Skeletal muscle satellite cell (primary cell): ENCODE data around the gene USP17L26.
"Not testable (repeated sequence)": the region's sequence is repeated elsewhere in the genome, so short reads cannot be mapped to it uniquely, and the experiment has no call there.

ENCODE experiments used
- H3K27me3 ChIP-seq: 2 replicates; pipeline ENCODE4 v1.7.0; 2013; ENCODE audit warnings: low read length; ENCODE audit not compliant: control insufficient read depth, insufficient read depth
- H3K36me3 ChIP-seq: 2 replicates; pipeline ENCODE4 v1.7.0; 2013; ENCODE audit warnings: mild to moderate bottlenecking, control low read depth, low read length; ENCODE audit not compliant: insufficient read depth
- H3K4me1 ChIP-seq: 2 replicates; pipeline ENCODE4 v1.7.0; 2013; ENCODE audit warnings: low read length; ENCODE audit not compliant: control insufficient read depth, insufficient read depth
- H3K4me2 ChIP-seq: 2 replicates; pipeline ENCODE4 v1.7.0; 2013; ENCODE audit warnings: mild to moderate bottlenecking, low read length
- H3K4me3 ChIP-seq: 2 replicates; pipeline ENCODE4 v1.7.0; 2013; ENCODE audit warnings: low read length
- H3K9ac ChIP-seq: 2 replicates; pipeline ENCODE4 v1.7.0; 2013; ENCODE audit warnings: mild to moderate bottlenecking, low read depth, low read length, moderate library complexity
- H3K9me3 ChIP-seq: replicated peaks from 2 replicates; pipeline ENCODE4 v1.7.0; 2013; ENCODE audit warnings: mild to moderate bottlenecking, control low read depth, low read length

Gene USP17L26

DNA sequence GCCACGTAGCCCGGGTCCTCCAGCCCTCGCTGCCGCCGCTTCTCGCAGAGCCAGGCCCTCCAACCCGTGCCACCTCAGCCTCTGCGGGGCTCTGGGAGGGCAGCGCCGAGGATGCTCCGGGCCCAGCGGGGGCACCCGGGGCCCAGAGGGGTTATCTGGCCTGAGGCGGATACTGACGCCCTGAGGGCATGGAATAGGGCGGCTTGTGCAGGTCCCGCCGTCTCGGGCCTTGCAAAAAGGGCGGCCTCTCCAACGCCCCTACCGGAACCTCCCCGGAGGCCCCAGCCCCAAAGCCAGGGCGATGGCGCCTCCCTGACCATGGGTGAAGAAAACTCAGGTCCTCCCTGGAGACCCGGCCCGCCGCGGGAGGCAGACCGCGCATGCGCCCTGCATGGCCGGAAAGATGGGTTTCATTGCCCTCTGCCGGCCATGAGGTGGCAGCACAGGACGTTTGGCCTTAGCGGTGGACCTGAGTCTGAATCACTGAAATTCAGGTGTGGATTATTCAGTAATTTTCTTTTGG lies 46.6 kb downstream of the USP17L26 start:
- peak overlapping the region; percentile 76 for H3K4me2 ChIP-seq
- not testable (repeated sequence) for H3K4me1 ChIP-seq, H3K9ac ChIP-seq, H3K9me3 ChIP-seq, H3K36me3 ChIP-seq, H3K27me3 ChIP-seq
- H3K4me3 ChIP-seq, result peak overlapping the region; percentile 58

DNA sequence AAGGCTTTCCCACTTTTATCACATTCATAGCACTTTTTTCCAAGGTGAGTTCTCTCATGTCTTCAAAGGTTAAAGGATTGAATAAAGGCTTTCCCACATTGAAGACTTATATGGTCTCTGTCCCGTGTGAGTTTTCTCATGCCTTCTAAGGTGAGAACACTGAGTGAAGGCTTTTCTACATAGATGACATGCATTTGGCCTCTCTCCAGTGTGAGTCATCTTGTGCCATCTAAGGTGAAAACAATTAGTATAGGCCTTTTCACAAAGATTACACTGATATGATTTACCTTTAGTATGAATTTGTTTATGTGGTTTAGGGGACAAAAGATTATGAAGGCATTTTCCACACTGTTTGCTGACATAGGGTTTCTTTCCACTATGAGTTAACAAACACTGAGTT lies 49.7 kb downstream of the USP17L26 start:
- no peaks in the 10 kb centered on the region for H3K4me1 ChIP-seq
- H3K27me3 ChIP-seq, result no peaks in the 10 kb centered on the region
- no peaks in the 10 kb centered on the region for H3K9me3 ChIP-seq
- no peak overlapping the region for H3K4me3 ChIP-seq
- H3K4me2 ChIP-seq, result no peak overlapping the region
- H3K9ac ChIP-seq, result no peak overlapping the region
- H3K36me3 ChIP-seq, result no peaks in the 10 kb centered on the region
